ENCODE results near the gene TBPL1.
"Not testable (repeated sequence)": the region's sequence is repeated elsewhere in the genome, so short reads cannot be mapped to it uniquely, and the experiment has no call there.

Gene TBPL1

DNA sequence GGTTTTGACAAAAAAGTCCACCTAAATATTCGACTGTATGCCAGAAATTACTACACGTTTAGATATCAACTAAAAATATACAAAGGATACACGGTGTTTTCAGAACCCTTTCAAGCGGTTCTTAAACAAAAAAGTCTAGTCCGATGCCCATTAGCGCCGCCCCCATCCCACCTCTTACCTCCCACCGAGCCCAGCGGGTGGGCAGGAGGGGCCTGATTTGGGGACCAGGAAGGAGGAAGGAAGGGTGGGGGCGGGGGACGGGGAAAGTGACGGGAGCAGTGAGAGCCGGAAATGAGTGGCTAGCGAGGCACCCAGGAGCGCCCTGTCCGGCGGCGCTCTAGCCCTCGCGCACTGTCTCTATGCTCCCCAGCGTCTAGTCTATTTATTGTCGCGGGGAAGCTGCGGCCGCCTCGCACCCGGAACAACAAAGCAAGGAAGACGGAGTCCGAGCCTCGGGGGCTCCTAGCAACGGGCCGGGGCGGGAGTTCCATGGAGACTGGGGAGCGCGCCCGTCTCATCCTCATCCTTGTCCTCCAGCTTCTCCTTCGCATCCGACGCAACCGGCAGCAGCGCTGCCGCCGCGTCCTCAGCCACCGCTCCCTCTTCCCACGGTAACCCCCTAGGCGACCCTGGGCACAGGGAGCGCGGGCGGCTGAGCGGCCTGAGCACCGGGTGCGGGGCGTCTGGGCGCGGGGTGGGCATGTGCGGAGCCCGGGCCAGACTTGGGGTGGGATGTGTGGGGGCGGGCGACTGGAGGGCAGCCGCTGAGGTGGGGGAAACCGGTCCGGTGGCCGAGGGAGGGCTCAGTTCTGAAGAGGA, at the start of gene TBPL1:
TSS of gene TBPL1 (plus strand) at position 410 of the 819 bp plus-strand sequence. CDS start 26,902 bp downstream, outside the sequence.
- DNase-seq (ENCODE audit: low read depth in 2 of 2) = peak; percentile 87 to 91

DNA sequence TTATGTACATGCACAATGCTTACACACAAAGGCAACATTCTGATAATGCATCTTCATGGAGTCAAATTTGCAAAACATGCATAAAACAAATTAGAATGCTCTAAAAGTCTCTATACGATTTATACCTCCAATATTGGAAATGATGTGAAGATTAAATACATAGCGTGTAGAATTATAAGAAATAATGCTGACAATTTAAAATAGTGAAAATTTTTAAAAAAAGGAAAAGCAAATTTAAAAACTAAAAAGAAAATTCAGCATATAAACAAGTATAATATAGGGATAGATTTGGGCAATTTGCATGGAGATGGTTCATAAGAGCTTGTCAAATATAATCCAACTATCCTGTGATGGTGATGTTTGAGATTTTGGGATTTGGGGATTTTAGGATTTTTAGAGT, 49.2 kb upstream of the TBPL1 start:
- no peak for DNase-seq (ENCODE audit: low read depth in 2 of 2)

DNA sequence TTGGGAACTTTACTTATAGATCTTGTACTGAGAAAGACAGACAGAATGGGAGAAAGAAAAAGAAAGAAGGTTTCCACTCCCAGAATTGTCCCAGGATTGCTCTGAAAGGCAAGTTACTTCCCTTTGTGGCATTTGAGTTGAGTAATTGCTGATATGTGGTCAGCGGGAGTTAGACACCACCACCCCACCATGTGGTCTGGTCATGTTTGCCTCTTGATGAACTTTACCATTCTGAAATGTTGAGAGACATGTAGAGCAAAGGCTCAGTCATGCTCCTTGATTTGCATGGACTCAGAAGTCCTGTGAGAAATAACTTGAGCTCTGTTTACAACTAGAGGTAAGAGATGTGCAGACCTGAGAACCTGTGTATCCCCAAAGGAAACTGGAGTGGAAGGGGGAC, 47.0 kb upstream of the TBPL1 start:
- DNase-seq (ENCODE audit: low read depth in 2 of 2) = no peak

DNA sequence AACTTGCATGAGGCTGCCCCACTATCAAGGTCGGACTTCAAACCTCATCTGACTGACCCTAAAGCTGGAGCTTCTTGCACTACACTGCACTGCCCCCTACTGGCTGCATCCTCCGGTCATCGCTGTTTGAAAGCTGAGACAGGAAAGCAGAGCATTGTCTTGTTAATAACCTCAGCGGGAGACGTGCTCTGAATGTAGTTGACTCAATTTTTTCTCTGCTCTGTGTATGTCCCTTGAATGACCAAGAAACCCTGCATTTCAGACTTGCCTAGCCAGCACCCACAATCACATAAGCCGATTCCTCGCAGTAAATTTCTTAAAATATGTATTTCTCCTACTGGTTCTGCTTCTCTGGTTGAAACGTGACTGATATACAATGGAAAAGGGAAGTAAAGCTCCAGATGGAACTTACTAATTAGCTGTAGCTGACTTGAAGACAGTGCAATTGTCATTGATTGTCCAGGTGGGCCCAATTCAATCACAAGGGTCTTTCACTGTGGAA, 36.3 kb upstream of the TBPL1 start:
- peak; percentile 66 to 78 for DNase-seq (ENCODE audit: low read depth in 2 of 2)

DNA sequence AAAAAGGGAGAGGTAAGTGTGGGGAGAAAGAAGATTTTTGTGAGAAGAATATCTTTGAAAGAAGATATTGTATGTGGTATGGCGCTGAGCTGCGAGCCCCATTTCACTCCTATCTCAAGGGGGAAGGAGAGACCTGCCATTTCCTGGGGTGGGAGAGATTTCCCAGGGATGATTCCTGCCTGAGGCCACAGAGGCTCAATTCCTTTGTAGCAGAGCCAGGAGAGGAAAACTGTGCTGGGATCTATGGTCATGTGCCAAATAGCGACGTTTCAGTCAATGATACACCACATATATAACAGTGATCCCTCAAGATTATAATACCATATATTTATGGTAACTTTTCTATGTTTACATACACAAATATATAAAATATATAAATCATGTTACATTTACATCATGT, 35.2 kb upstream of the TBPL1 start:
- DNase-seq (ENCODE audit: low read depth in 2 of 2) = no peak

DNA sequence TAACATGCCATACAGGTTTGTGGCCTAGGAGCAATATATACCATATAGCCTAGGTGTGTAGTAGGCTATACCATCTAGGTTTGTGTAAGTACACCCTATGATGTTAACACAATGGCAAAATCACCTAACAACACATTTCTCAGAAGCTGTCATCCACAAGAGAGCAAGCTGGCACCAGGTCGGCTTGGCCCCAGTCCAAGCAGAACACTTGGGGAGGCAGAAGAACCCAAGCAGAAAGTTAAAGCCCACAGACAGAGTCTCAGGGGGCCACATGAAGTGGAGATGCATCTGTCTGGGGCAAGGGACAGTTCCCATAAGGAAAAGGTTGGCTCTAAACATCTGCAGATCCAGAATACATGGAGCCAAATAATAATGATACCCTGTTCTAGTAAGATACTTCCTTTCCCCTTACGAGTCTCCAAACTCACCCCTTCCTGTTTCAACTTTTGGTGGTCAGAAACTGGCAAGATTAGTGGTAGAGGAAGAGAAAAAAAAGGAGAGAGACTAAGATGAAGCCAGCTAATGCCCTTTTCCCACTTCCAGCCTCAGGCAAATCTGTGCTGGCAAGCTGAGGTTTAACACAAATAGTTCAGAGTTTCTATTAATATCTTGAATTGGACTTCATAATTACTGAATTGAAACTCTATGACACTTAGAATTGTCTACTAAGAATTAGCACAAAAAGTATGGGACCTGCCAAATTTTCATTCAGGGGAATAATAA, 34.7 kb upstream of the TBPL1 start:
- DNase-seq (ENCODE audit: low read depth in 2 of 2) = no peak

DNA sequence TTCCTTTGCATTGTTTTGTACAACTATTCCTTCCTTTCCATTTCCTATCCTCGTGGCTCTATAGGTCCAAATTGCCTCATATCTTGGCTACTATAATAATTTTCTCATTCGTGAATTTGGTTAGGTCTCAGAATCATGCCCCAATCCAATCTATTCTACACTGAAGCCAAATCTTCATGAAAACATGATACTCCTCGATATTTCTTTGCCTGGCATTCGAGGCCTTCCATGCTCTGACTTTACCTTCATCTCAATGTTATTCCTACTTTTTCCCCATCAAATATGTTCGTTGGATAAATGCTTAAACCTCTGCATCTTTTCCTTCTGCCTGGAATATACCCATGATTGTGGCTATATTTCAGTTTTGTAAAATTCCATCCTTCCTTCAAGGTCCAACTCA, 33.7 kb upstream of the TBPL1 start:
- no peak for DNase-seq (ENCODE audit: low read depth in 2 of 2)

DNA sequence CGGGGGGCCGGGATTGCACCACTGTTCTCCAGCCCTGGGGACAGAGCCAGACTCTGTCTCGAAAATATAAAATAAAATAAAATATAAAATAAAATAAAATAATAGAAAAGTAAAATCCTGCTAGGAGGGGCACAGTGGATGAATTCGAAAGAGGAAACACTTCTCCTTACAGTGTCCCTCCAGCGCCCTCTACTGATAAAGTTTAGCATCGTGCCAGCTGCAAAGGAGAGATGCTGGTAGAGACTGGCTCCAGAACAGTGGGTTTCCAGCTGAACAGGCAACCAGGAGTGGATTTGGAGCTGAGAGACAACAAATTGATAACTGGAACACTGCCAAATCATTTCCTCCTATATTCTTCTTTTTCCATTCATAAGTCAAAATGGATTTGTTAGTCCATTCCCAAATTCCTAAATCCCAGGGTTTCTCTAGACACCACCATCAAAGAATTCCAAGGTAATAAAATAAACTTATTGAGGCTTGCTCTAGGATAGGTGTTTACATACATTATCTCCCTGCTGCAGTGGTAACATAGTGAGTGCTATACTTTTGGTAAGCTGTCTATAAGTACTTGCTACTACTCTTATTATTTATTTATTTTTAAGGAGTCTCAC, 31.7 kb upstream of the TBPL1 start:
- DNase-seq (ENCODE audit: low read depth in 2 of 2) = peak; percentile 40 to 52

DNA sequence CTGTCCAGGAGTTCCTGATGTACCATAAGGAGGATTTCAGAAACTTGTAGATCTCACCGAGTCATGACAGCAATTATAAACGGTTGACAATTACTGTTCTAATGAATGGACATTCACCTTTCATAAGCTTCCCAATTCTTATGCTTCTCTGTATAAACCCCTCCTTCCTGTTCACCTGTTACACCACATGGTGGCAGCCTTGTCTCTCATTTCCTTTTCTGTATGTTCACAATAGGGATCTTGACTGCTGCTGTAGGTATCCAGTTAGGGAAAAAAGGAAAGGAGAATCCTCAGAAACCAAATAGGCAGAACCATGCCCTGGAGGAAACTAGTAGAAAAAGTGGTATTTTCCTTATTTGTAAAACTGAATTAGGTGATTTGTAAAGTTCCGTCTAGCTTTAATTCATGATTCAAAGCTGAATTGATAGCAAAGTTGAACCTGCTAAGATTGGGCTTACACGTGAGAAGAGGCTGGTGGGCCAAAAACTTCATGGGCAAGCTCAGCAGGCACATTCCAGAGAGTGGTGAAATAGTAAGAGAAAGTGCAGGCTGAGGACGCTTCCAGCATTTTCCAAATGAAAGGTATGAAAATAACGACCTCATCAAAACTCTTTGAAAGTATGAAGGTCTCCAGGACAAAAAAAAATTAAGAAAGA, 29.0 kb upstream of the TBPL1 start:
- DNase-seq (ENCODE audit: low read depth in 2 of 2) = peak in 1 of 2 donors; percentile 6

DNA sequence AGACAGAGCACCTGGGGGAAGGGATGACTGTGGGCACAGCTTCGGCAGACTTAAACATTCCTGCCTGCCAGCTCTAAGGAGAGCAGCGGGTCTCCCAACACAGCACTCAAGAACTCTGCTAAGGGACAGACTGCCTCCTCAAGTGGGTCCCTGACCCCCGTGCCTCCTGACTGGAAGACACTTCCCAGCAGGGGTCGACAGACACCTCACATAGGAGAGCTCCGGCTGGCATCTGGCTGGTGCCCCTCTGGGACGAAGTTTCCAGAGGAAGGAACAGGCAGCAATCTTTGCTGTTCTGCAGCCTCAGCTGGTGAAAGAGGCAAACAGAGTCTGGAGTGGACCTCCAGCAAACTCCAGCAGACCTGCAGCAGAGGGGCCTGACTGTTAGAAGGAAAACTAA, 21.8 kb upstream of the TBPL1 start:
- not testable (repeated sequence) for DNase-seq (ENCODE audit: low read depth in 2 of 2)

DNA sequence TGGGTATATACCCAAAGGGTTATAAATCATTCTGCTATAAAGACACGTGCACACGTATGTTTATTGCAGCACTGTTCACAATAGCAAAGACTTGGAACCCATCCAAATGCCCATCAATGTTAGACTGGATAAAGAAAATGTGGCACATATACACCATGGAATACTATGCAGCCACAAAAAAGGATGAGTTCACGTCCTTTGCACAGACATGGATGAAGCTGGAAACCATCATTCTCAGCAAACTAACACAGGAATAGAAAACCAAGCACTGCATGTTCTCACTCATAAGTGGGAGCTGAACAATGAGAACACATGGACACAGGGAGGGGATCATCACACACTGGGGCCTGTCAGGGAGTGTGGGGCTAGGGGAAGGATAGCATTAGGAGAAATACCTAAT, 16.7 kb upstream of the TBPL1 start:
- not testable (repeated sequence) for DNase-seq (ENCODE audit: low read depth in 2 of 2)

DNA sequence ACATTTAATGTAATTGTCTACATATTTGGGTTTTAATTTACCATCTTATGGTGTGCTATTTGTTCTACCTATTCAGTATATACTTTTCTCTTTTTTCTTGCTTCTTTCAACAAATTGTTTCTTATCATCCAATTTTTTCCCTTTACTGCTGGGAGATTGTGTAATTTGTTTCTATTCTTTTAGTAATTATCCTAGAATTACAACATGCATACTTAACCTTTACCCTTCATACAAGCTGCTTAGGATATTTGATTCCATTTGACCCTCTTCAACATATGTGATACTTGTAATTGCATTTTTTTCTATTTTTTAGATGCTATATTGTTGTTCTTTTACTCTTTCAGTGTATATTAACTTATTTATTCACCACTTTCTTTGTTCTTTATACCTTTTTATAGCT, 15.1 kb upstream of the TBPL1 start:
- no peak for DNase-seq (ENCODE audit: low read depth in 2 of 2)

DNA sequence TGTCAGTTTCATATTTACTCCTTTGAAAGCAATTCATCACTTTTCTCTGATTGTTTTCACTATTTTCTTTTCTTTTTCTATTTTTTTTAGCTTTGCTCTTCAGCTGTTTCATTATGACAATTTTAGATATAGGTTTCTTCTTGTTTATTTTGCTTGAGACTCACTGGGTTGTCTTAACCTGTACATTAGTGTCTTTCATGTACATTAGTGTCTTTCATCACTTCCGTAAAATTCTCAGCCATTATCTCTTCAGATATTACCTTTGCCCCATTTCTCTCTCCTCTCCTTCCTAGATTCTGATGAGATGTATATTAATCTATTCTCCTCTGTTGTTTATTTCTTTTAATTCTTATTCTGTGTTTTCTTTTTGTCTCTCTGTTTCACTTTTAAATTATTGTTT, 14.5 kb upstream of the TBPL1 start:
- DNase-seq (ENCODE audit: low read depth in 2 of 2) = no peak

DNA sequence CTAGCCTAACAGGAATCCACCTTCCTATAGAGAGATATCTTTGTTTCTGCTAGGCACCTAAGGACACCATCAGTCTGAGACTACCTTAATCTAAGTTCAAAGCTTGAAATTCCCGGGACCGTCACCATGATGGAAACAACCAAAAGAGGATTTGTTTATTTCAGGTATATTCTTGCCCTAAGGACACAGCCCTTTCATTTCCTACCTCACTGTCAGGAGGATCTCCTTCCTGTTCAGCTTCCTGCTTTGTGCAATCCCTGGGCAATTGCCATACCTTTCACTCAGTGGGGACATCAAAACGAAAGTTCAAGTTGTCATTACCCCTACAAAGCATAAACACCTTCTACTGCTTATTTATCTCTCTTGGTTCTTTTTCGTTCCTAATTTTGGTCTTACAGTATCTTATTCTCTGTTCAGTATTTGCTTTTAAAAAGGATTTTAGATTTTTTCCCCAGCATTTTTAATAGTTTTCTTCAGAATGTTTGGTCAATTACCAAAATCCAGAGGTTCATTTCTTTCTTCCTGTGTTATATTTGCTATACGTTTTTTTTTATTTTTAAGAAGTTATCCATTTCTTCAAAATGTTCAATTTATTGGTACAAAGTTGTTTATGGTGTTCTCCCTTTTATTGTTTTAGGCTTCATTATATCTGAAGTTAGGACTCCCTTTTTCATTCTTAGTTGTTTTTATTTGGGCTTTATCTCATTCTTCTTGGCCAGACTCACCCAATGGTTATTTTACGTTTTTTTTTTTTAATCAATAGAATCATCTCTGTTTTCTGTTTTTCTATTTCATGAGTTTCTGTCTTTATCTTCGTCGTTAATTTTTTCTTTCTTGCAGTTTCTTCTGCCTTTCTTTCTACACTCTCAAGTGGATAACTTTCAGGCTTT, 13.0 kb upstream of the TBPL1 start:
- DNase-seq (ENCODE audit: low read depth in 2 of 2) = no peak

DNA sequence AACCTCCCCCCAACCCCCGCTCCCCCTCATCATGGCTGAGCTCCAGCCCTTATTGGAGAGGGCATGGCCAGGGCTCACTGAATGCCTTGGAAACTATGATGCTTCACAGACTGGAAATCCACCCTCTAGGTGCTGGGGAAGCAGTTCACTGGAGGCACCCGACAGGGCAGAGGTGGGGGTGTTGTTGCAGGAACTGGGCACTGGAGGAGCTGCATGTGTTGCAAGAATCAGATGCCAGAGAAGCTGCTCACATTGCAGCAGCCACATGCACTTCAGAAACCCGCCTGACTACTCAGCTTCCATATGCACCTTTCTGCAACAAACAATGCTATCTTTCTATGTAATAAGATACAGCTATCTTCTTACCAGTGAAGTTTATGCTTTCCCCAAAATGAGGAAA, 7.9 kb upstream of the TBPL1 start:
- DNase-seq (ENCODE audit: low read depth in 2 of 2) = no peak

DNA sequence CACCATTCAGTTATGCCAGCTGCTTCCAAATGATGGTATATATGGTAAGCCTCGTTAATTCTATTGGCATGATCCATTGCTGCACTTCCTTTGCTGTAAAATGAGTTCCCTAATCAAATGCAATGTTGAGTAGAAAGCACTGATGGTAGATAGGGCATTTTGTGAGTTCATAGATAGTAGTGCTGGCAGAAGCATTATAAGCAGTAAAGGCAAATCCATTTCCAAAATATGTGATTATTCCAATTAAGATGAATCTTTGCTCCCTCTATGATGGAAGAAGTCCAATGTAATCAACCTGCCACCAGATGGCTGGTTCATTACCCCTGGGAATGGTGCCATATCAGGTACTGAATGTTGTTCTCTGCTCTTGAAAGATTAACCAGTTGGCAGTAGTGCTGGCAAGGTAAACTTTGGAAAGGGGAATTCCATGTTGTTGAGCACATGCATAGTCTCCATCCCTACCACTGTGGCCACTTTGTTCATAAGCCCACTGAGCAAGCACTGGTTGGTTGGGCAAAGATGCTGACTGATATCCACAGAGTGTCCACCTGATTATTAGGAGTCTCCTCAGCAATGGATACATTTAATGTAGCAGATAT, 5.6 kb upstream of the TBPL1 start:
- no peak for DNase-seq (ENCODE audit: low read depth in 2 of 2)

DNA sequence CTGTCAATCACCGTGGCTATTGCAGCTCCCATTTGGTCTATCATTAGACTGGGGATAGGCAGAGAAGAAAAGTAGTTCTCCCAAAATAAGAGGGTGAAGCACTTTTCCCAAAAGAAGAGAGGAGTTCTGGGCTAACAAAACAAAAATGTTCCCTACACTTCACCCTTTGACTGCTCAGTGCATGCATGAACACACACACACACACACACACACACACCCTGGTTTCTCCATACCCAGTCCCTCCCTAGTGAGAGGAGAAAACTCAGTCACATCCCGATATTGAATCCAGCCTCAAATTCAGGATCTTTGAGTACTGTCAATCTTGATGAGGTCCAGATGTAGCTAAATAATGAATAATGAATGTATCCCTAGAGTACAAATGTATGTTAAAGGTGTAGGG, 4.6 kb upstream of the TBPL1 start:
- DNase-seq (ENCODE audit: low read depth in 2 of 2) = no peak

DNA sequence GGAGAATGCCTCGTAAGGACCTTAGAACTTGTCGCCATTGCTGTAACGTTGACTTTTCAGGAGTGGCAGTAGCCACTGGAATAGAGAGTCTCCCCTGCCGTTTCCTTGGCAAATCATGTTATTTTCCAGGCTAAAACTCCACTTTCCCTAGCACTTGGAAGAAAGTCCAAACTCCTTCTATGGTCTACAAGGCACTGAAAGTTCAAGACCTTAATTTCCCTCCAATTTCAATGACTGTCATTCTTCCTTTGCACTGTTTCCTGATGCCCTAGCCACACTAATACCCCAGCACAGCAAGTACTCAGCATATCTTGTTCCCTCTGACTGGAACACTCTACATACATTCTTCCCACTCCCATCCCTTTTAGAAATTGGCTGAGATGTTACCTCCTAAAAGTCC, 1.8 kb upstream of the TBPL1 start:
- DNase-seq (ENCODE audit: low read depth in 2 of 2) = no peak

DNA sequence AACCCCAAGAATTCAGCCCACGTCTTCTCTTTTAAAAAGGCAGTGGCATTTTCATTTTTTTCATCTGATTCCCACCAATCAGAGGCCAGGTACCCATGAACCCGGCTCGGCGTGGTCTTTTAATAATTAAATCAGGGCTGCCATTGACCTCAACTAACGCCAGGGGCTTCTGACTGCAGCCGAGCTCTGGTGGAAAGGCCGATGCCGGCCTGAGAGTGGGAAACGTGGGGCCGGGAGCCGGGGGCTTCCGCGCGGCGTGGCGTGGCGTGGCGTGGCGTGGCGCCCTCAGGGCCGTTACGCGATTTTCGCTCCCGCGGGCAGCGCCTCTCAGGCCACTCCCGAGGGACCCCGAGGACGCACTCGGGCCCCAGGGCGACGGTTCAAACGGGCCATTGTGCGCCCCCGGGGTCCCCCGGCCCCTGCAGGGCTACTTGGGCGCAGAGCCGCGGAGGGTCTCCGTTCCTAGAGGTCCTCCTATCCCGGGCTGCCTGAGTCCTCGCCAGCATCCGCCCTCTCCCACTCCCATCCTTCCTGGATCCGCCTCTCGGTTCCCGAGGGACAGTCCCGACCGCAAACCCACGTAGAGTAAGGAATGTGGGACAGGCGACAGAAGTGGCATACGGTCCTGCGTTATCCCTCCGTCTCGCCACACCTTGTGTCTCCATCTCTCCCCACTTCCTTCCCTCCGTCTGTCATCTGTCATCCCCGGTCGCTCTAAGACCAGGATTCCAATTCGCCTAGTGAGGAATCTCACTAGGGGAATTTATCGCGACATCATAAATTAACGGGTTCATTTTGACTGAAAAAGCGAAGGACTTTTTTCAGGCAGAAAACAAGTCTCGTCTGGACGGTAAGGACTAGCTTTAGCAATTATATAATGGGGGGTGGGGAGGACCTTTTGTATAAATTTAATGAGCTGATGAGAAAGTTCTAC, 876 bp upstream of the TBPL1 start:
- peak; percentile 14 to 24 for DNase-seq (ENCODE audit: low read depth in 2 of 2)
